Loucy (cell line): ENCODE measurements around the gene MRTFA.
"Not testable (repeated sequence)": the region's sequence is repeated elsewhere in the genome, so short reads cannot be mapped to it uniquely, and the experiment has no call there.

ENCODE experiments used
- H2AFZ ChIP-seq: fragments of 200-600 bp; sonication (generic); 2 replicates; pipeline ENCODE4 v1.6.0; 2016; ENCODE audit warnings: antibody characterized with exemption, mild to moderate bottlenecking, low read length, moderate library complexity
- H3F3A ChIP-seq: fragments of 200-600 bp; 2 replicates; pipeline ENCODE4 v1.6.0; 2016; ENCODE audit warnings: antibody characterized with exemption, low read depth, mild to moderate bottlenecking
- H3K27me3 ChIP-seq: fragments of 200-600 bp; sonication (generic); 2 replicates; pipeline ENCODE4 v1.6.1; 2014; ENCODE audit warnings: low read length, mild to moderate bottlenecking; ENCODE audit not compliant: insufficient read depth, poor library complexity, severe bottlenecking
- H3K36me3 ChIP-seq: fragments of 200-600 bp; sonication (generic); 2 replicates; pipeline ENCODE4 v1.6.1; 2016; ENCODE audit warnings: low read length; ENCODE audit not compliant: insufficient read depth
- H3K4me1 ChIP-seq: fragments of 200-600 bp; sonication (generic); 2 replicates; pipeline ENCODE4 v1.5.1; 2014; ENCODE audit warnings: low read length, mild to moderate bottlenecking; ENCODE audit not compliant: insufficient read depth, poor library complexity, severe bottlenecking
- H3K4me2 ChIP-seq: fragments of 200-600 bp; sonication (generic); 2 replicates; pipeline ENCODE4 v1.6.0; 2014; ENCODE audit warnings: antibody characterized with exemption, low read length, low read depth, mild to moderate bottlenecking; ENCODE audit not compliant: poor library complexity, severe bottlenecking
- H3K4me3 ChIP-seq: fragments of 200-600 bp; sonication (generic); 2 replicates; pipeline ENCODE4 v1.5.1; 2014; ENCODE audit warnings: low read length, mild to moderate bottlenecking, mixed read lengths; ENCODE audit not compliant: poor library complexity, severe bottlenecking
- H3K79me2 ChIP-seq: fragments of 200-600 bp; sonication (generic); 2 replicates; pipeline ENCODE4 v1.6.1; 2014; ENCODE audit warnings: low read length; ENCODE audit not compliant: insufficient read depth
- H3K9ac ChIP-seq: fragments of 200-600 bp; sonication (generic); 2 replicates; pipeline ENCODE4 v1.6.0; 2014; ENCODE audit warnings: mild to moderate bottlenecking, low read depth, low read length, moderate library complexity; ENCODE audit not compliant: poor library complexity, severe bottlenecking
- H3K9me2 ChIP-seq: fragments of 200-600 bp; sonication (generic); replicated peaks from 2 replicates; pipeline ENCODE4 v1.6.1; 2016; ENCODE audit warnings: low read depth, low read length, mixed read lengths
- H3K9me3 ChIP-seq: fragments of 200-600 bp; sonication (generic); 2 replicates; pipeline ENCODE4 v1.6.1; 2014; ENCODE audit warnings: mild to moderate bottlenecking, antibody characterized with exemption, low read length, low read depth; ENCODE audit not compliant: insufficient read depth
- H4K20me1 ChIP-seq: fragments of 200-600 bp; sonication (generic); 2 replicates; pipeline ENCODE4 v1.6.0; 2014; ENCODE audit warnings: antibody characterized with exemption, low read length, mild to moderate bottlenecking; ENCODE audit not compliant: insufficient read depth, poor library complexity, severe bottlenecking
- EZH2phosphoT487 ChIP-seq: fragments of 200-600 bp; IDR thresholded peaks from 2 replicates; pipeline ENCODE4 v1.6.1; 2018; ENCODE audit warnings: antibody characterized with exemption, mild to moderate bottlenecking, moderate library complexity, borderline replicate concordance
- TF ChIP-seq, protein P1 (sequence below): fragments of 200-600 bp; sonication (generic); conservative IDR thresholded peaks from 2 replicates; pipeline ENCODE4 v1.5.1; 2014; ENCODE audit warnings: mild to moderate bottlenecking, antibody characterized with exemption, low read length

Gene MRTFA

DNA sequence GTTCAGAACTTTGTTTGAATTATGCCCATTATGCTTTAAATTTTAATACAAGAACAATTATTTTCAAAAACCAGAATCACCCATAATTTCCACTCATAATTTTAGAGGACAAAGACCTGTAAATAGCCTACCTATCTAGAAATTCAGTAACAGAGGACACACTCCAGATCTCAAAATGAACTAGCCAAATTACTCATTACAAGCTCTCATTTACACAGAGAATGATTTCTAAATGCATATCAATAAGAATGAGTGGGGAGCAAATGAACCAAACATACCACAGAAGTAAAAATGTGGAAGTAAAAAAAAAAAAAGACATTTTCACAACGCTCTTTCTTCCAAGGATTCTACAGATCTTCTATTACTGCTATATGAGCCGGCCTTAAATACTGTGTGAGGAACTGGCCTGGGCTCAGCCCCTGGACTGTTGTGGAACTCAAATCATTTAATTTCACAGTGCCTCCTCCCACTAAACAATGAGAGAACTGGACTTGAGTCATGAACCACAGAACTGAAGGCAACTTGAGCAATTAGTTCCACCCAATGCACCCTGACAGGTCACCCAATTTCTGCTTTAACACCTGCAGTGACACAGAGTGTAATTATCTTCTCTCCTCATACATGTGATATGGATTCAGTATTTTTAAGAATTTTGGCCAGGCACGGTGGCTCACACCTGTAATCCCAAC, 8.0 kb downstream of the MRTFA start:
- Histone ChIP-seq H3K4me2 (no peak overlapping the region), H3F3A (no peaks in the 10 kb centered on the region), H3K9me2 (no peaks in the 10 kb centered on the region), H3K4me1 (peaks cover 13% of the 10 kb centered on the region), H3K36me3 (no peaks in the 10 kb centered on the region), H2AFZ (no peak overlapping the region), H3K9ac (peak overlapping the region; percentile 25), H3K9me3 (no peaks in the 10 kb centered on the region), H3K4me3 (no peak overlapping the region), H3K79me2 (peaks cover 86% of the 10 kb centered on the region), H3K27me3 (no peaks in the 10 kb centered on the region), H4K20me1 (peaks cover 17% of the 10 kb centered on the region)
- TF ChIP-seq, protein P1, sequence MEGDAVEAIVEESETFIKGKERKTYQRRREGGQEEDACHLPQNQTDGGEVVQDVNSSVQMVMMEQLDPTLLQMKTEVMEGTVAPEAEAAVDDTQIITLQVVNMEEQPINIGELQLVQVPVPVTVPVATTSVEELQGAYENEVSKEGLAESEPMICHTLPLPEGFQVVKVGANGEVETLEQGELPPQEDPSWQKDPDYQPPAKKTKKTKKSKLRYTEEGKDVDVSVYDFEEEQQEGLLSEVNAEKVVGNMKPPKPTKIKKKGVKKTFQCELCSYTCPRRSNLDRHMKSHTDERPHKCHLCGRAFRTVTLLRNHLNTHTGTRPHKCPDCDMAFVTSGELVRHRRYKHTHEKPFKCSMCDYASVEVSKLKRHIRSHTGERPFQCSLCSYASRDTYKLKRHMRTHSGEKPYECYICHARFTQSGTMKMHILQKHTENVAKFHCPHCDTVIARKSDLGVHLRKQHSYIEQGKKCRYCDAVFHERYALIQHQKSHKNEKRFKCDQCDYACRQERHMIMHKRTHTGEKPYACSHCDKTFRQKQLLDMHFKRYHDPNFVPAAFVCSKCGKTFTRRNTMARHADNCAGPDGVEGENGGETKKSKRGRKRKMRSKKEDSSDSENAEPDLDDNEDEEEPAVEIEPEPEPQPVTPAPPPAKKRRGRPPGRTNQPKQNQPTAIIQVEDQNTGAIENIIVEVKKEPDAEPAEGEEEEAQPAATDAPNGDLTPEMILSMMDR: no peak
- no peak for TF ChIP-seq EZH2phosphoT487

DNA sequence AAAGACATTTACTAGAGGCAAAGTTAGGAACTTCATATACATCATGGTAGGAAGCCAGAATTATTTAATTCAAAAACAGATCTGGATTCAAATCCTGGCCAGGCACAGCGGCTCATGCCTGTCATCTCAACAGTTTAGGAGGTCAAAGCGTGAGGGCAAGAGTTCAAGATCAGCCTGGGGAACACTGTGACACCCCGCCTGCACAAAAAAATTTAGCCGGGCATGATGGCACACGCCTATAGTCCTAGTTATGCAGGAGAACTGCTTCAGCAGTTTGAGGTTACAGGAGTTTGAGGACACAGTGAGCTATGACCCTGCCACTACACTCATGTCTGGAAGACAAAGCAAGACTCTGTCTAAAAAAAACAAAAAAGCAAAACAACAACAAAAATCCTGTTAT, 8.9 kb downstream of the MRTFA start:
- Histone ChIP-seq H3F3A (no peaks in the 10 kb centered on the region), H4K20me1 (peaks cover 9% of the 10 kb centered on the region), H3K4me3 (no peak overlapping the region), H3K4me2 (no peak overlapping the region), H3K9me2 (no peaks in the 10 kb centered on the region), H3K27me3 (no peaks in the 10 kb centered on the region), H3K4me1 (peaks cover 9% of the 10 kb centered on the region), H2AFZ (no peak overlapping the region), H3K79me2 (peaks cover 84% of the 10 kb centered on the region), H3K9ac (peak overlapping the region; percentile 25), H3K9me3 (no peaks in the 10 kb centered on the region; the same call in 1 of the 2 replicates), H3K36me3 (no peaks in the 10 kb centered on the region)
- no peak for TF ChIP-seq EZH2phosphoT487
- TF ChIP-seq, protein P1: no peak

DNA sequence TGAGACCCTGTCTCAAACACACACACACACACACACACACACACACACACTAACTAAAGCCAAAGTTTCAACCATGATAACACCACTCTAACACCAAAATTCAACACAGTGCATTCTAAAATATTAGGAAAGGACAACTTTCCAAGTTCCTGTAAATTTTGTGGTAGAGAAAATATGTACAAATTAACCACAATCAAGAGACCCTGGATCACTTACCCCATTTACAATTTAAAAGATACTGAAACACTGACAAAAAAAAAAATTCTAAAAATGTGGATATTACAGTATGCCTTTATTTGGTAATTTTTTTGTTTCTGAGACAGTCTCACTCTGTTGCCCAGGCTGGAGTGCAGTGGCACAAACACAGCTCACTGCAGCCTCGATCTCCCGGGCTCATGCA, 9.7 kb downstream of the MRTFA start:
- Histone ChIP-seq H3K9me2 (no peaks in the 10 kb centered on the region), H3K79me2 (peaks cover 84% of the 10 kb centered on the region), H3K4me1 (peaks cover 8% of the 10 kb centered on the region), H3K4me2 (no peak overlapping the region), H3K9ac (no peak overlapping the region), H3K27me3 (no peaks in the 10 kb centered on the region), H3K36me3 (no peaks in the 10 kb centered on the region), H3K4me3 (no peak overlapping the region), H2AFZ (no peak overlapping the region), H4K20me1 (peaks cover 9% of the 10 kb centered on the region), H3F3A (no peaks in the 10 kb centered on the region), H3K9me3 (no peaks in the 10 kb centered on the region; the same call in 1 of the 2 replicates)
- TF ChIP-seq EZH2phosphoT487: no peak
- TF ChIP-seq, protein P1: no peak

DNA sequence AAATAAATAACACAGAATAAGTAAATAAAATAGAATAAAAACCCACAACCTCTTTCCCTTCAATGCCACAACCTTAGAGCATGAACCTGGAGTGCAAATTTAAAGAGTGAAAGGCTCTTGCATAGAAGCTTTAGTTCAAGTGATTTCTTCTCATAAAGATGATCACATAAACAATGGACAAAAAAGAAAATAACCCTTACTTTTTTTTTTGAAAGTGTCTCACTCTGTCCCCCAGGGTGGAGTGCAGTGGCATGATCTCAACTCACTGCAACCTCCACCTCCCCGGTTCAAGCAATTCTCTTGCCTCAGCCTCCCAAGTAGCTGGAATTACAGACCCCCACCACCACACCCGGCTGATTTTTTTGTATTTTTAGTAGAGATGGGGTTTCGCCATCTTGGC, 10.7 kb downstream of the MRTFA start:
- not testable (repeated sequence) for H3K4me1 ChIP-seq, H4K20me1 ChIP-seq, H3K4me3 ChIP-seq

DNA sequence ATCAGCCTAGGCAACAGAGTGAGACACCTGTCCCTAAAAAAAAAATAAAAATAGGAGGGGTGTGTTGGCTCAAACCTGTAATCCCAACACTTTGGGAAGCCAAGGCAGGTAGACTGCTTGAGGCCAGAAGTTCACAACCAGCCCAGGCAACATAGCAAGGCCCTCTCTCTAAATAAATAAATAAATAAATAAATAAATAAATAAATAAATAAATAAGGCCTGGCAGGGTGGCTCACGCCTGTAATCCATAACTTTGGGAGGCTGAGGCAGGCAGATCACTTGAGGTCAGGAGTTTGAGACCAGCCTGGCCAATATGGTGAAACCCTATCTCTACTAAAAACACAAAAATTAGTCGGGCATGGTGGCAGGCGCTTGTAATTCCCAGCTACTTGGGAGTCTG, 11.2 kb downstream of the MRTFA start:
- not testable (repeated sequence) for H3K27me3 ChIP-seq, H3K9ac ChIP-seq, H3K4me1 ChIP-seq, H4K20me1 ChIP-seq, H3K36me3 ChIP-seq, H2AFZ ChIP-seq, H3K9me2 ChIP-seq, H3K4me2 ChIP-seq, H3F3A ChIP-seq, H3K4me3 ChIP-seq
- peaks cover 13% of the 10 kb centered on the region for H3K9me3 ChIP-seq
- H3K79me2 ChIP-seq: peaks cover 86% of the 10 kb centered on the region

More for the DNA sequence above, 10.7 kb downstream of the MRTFA start:
- peaks cover 84% of the 10 kb centered on the region for H3K79me2 ChIP-seq
- H3K9me3 ChIP-seq, H3K9me2 ChIP-seq, H3K4me2 ChIP-seq, H3K36me3 ChIP-seq, H2AFZ ChIP-seq, H3K9ac ChIP-seq, H3F3A ChIP-seq, H3K27me3 ChIP-seq: not testable (repeated sequence)
